GM19467 (cell line): Measurements from ENCODE around the gene THSD4.
"Not testable (repeated sequence)": the region's sequence is repeated elsewhere in the genome, so short reads cannot be mapped to it uniquely, and the experiment has no call there.

Experiments used
- ATAC-seq: cut with Tn5 transposase; IDR thresholded peaks from one replicate; pipeline ENCODE4 v1.9.1; 2021; ENCODE audit warnings: mild to moderate bottlenecking, moderate library complexity; ENCODE audit not compliant: unreplicated experiment

Gene THSD4

DNA sequence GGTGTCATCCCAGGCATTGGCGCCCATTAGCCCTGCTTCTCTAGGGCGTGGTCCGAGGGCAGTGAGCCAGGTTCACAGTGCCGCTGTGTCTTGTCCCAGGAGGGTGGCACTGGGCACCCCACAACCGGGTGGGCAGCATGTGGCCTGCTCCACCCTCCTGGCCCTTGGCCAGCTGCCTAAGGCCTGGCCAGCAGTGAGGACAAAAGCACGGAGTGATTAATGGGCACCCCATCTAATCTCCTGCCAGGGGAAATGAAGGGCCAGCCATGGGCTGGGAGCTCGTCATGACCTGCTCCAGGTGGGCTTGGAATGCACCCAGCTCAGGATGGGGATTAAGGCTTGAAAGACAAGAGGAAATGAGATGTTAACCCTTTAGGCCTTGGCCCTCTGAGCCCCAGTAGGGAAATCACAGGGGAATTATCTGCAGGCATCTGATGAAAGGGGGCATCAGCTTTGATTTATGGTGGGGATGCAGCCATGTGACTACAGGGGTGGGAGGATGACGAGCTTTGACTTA is 5.2 kb downstream of the THSD4 start:
- no peak for ATAC-seq

DNA sequence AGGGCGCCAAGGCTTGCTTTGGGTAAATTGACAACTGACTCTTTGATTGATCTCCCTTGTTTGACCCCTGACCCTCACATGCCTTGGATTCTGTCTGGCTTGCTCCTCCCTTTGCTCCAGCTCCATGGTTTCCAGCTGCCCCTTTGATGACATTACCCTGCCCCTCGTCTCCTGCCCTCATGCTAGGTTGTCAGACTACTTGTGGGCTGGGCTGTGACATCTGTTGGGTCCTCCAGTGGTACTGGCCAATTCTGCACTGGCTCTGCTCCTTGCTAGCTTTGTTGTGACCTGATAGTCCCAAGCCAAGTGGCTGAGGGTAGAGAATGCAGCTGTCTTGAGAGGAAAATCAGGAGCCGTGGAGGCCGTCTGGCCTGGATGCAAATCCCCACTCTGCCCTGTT is 6.2 kb downstream of the THSD4 start:
- ATAC-seq: no peak

GRCh38 chr15:71124937-71125790 is 9.9 kb downstream of the THSD4 start:
- no peak for ATAC-seq

GRCh38 chr15:71125831-71126450 is 10.7 kb downstream of the THSD4 start:
- ATAC-seq: no peak

DNA sequence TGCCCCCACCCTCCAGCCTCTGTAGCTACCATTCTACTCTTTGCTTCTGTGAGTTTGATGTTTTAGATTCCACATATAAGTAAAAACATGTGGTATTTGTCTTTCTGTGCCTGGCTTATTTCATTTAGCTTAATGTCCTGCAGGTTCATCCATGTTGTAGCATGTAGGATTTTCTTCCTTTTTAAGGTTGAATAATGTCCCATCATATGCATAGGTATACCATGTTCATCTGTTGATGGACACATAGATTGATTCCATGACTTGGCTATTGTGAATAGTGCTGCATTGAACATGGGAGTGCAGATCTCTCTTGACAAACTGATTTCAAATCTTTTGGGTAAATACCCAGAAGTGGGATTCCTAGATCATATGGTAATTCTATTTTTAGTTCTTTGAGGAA is 11.8 kb downstream of the THSD4 start:
- no peak for ATAC-seq

DNA sequence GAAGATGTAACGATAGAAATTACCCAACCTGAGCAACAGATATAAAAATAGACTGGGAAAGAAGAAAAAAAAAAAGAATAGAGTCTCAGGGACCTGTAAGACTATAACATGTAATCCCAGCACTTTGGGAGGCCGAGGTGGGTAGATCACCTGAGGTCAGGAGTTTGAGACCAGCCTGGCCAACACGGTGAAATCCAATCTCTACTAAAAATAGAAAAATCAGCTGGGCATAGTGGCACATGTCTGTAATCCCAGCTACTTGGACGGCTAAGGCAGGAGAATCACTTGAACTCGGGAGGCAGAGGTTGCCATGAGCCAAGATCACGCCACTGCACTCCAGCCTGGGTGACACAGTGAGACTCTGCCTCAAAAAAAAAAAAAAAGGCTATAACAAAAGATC is 12.9 kb downstream of the THSD4 start:
- not testable (repeated sequence) for ATAC-seq

GRCh38 chr15:71128939-71129562 is 13.8 kb downstream of the THSD4 start:
- no peak for ATAC-seq

DNA sequence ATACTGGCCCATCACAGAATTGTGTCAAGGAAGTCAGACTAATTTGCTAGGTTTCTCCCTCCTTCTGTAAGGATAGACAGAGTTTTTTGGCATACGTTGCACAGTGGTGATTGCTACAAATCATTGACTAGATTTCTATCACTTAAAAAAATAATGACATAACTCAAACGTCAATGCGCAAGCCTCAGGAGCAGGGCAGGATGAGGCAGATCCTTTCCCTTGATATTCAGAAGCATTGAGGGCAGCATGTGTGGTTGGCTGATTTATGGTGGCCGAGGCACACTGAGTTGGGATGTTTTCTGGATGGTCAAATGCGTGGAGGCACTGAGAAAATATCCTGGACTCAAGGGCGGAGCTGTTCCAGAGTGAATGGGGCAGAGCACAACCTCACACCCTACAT is 14.4 kb downstream of the THSD4 start:
- ATAC-seq: no peak

GRCh38 chr15:71131601-71132362 is 16.5 kb downstream of the THSD4 start:
- no peak for ATAC-seq

- ATAC-seq: no peak
Observed at GRCh38 chr15:71133747-71134472, 18.6 kb downstream of the THSD4 start.

DNA sequence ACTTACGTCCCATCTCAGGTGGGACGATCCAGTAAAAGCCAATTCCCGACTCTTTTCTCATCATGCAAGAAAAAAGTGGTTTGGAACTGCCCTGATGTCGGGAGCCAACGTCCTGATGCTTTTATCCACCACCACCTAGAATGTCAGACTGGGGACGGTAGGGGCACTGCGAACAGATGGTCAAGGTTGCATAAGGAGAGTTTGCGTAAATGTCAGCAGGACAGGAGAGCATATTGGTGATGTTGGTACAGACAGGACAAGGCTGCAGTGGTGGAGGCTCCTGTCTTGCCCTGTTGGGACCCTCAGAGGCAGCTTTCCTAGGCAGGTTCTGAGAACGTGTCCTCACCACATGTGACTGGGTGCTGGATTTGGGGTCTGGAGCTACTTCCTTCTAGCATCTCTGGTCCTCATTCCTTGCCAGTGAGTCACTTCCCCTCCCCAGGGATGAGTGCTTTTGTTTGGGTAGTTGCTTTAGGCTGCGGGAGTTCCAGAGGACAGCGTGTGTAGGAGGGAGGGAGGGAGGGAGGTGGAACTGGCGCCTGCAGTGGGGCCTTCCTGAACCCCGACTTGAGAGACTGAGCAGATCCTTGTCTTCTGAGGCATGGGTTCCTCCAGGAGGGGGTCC is 21.0 kb downstream of the THSD4 start:
- ATAC-seq: no peak

GRCh38 chr15:71136793-71137518 is 21.7 kb downstream of the THSD4 start:
- ATAC-seq: no peak

- ATAC-seq: no peak
Observed at GRCh38 chr15:71138473-71138872, 23.2 kb downstream of the THSD4 start.

- no peak for ATAC-seq
Observed at GRCh38 chr15:71139241-71139640, 24.0 kb downstream of the THSD4 start.

DNA sequence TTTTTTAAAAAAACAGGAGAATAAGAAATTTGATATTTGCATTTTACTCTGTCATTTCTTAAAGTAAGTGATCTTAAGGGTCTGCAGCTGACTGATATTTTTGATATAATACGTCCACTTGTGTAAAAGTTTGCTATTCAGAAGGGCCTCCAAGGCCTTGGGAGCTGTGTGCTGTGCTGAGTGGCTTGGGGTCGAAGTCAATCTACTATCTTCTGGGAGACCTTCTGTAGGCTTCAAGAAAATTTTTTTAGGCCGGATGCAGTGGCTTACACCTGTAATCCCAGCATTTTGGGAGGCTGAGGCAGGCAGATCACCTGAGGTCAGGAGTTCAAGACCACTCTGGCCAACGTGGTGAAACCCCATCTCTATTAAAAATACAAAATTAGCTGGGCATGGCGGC is 26.3 kb downstream of the THSD4 start:
- ATAC-seq: no peak

DNA sequence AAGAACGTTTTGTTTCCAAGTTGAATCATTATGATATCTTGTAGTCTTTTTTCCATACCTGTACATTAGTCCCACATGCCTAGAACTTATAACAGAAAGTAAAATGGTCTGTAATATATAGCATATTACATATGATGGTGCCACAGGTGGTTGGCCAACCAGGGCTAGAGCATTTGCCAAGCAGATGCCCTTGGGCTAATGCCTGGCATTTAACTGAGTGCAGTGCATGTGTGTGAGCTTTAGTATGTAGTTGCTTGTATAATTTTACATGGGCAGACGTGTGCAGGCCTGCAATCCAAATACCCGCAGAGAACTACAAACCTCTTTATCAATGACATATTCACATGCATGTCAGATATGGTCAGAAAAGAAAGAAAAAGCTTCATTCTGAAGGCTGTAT is 27.5 kb downstream of the THSD4 start:
- ATAC-seq: no peak

GRCh38 chr15:71143373-71144310 is 28.4 kb downstream of the THSD4 start:
- no peak for ATAC-seq

DNA sequence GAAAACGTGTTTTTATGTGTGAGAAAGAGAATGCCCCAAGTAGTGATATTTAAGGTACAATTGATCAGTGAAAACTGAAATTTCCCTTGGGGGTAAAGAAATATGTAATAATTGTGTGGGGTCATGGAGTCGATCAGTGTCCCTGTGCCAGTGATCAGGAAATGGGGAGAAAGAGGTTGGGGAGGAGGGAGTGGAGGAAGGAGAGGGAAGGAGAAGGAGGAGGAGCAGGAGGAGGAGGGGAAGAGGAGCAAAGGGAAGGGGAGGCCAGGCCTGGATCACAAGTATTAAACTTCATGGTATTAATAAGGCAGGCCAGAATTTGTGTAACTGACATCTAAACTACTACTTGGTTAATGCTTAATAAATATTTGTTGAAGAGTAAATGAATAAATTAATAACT is 30.4 kb downstream of the THSD4 start:
- ATAC-seq: no peak
